GM06990 (cell line): ENCODE data around the gene MYO5B.

Source experiments
- DNase-seq: peaks from one replicate; pipeline ENCODE4 v3.0.0-alpha.2; 2011; ENCODE audit not compliant: insufficient read length; ENCODE audit errors: extremely low read depth
- H3K27me3 ChIP-seq: replicated peaks from 2 replicates; pipeline ENCODE4 v1.6.0; 2011; ENCODE audit warnings: low read length; ENCODE audit not compliant: control insufficient read depth, insufficient read depth
- H3K36me3 ChIP-seq: 2 replicates; pipeline ENCODE4 v1.5.1; 2011; ENCODE audit warnings: low read length; ENCODE audit not compliant: control insufficient read depth, insufficient read depth
- H3K4me3 ChIP-seq: replicated peaks from 2 replicates; pipeline ENCODE4 v1.5.1; 2011; ENCODE audit warnings: low read depth, mild to moderate bottlenecking, control low read depth, low read length
- TF ChIP-seq, protein P1 (sequence below): IDR thresholded peaks from 2 replicates; pipeline ENCODE4 v1.5.1; 2011; ENCODE audit warnings: low read length, control low read depth, mild to moderate bottlenecking, inconsistent platforms; ENCODE audit not compliant: insufficient read depth, poor library complexity, severe bottlenecking

The MYO5B gene

DNA sequence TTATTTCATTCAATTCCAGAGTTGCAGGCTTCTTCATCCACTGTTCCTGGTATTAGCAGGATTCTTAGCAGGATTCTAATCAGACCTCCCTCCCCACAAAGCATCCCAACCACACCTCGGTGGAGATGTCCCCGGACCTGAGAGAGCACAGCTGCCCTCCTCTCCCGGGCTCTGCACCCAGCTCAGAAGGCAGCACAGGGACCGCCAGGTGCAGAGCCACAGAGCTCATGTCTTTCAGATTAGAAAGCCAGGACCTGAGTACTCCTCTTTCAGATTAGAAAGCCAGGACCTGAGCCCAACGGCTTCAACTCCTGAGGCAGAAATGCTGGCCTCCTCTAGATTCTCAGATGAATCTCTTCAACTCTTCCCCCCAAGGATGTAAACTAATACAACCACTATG, 152.3 kb downstream of the MYO5B start:
- Histone ChIP-seq H3K4me3 (no peak overlapping the region), H3K36me3 (no peaks in the 10 kb centered on the region), H3K27me3 (peaks cover 2% of the 10 kb centered on the region; the same call in 1 of the 2 replicates)
- DNase-seq, result no peak
- TF ChIP-seq, protein P1, sequence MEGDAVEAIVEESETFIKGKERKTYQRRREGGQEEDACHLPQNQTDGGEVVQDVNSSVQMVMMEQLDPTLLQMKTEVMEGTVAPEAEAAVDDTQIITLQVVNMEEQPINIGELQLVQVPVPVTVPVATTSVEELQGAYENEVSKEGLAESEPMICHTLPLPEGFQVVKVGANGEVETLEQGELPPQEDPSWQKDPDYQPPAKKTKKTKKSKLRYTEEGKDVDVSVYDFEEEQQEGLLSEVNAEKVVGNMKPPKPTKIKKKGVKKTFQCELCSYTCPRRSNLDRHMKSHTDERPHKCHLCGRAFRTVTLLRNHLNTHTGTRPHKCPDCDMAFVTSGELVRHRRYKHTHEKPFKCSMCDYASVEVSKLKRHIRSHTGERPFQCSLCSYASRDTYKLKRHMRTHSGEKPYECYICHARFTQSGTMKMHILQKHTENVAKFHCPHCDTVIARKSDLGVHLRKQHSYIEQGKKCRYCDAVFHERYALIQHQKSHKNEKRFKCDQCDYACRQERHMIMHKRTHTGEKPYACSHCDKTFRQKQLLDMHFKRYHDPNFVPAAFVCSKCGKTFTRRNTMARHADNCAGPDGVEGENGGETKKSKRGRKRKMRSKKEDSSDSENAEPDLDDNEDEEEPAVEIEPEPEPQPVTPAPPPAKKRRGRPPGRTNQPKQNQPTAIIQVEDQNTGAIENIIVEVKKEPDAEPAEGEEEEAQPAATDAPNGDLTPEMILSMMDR, result no peak

DNA sequence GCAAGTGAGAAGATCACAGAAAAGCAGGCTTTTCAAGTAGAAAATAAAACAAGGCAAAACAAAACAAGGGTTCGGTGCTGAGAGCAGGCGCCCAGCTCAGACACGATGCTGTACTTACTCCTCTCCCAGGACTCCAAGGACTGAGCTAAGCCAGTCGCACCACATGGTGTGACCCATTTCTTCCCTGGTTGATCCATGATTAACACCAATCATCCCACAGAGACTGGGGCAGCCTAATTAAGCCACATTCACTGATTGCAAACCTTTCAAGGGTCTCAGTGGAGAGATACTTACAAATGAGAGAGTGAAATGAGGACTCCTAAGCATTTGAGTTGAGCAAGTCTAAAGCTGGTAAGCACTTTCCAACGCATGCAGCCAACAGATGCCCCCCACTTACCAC, 155.2 kb downstream of the MYO5B start:
- TF ChIP-seq, protein P1, result no peak
- no peak overlapping the region for H3K4me3 ChIP-seq
- H3K27me3 ChIP-seq, result peaks cover 2% of the 10 kb centered on the region; the same call in 1 of the 2 replicates
- no peak for DNase-seq
- no peaks in the 10 kb centered on the region for H3K36me3 ChIP-seq

DNA sequence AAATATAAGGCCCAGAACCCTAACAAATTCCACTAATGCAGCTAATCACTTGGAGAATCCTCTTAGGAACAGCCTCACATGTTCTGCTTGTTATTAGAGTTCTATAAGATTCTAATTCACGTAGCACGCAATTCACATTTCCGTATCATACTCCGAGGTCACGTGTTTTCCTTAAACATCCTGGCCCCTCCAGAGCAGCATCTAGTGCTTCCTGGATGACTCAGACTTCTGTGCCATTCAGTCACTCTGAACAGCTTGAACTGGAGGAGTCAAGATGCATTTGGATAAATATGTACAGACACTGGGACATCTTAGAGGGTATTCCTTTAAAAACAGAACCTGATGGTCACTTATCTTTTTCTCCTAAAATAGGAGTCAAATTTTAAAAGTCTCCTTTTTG, 156.5 kb downstream of the MYO5B start:
- TF ChIP-seq, protein P1, result no peak
- DNase-seq, result no peak
- Histone ChIP-seq H3K27me3 (peaks cover 2% of the 10 kb centered on the region; the same call in 1 of the 2 replicates), H3K4me3 (no peak overlapping the region), H3K36me3 (no peaks in the 10 kb centered on the region)

DNA sequence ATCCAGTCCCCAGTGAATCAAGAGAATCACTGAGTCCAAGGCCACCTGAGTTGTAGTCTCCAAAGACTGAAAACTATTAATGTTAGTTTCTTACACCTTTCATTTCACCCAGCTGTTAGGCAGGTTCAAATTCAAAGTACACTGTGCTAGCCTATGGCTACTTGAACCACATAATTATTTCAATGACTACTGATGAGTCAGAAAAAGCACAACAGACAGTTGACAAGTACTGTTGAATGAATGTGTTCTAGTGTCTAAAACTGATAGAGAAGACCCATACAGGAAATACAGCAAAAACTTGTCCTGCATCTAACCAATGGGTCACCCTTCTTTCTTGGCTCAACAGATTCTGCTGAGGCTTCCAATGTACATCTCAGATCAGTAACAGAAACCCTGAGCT, 160.9 kb downstream of the MYO5B start:
- Histone ChIP-seq H3K36me3 (no peaks in the 10 kb centered on the region), H3K4me3 (no peak overlapping the region), H3K27me3 (no peaks in the 10 kb centered on the region; the same call in 1 of the 2 replicates)
- TF ChIP-seq, protein P1, result no peak
- no peak for DNase-seq

DNA sequence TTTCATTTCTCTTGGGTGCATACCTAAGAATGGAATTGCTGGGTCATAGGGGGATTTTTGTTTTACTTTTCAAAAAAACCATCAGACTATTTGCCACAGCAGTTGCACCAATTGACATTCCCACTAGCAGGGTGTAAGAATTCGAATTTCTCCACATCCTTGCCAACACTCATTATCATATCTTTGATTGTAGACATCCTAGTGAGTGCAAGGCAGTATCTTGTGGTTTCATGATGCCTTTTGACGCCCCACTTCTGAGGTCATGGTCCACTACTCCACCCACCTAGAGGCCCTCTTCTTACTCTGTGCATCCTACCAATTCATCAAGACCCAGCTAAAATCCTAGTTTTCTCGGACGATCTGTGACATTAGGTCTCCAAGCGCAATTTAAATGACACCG, 161.9 kb downstream of the MYO5B start:
- H3K36me3 ChIP-seq, result no peaks in the 10 kb centered on the region
- no peak overlapping the region for H3K4me3 ChIP-seq
- TF ChIP-seq, protein P1, result no peak
- no peaks in the 10 kb centered on the region; the same call in 1 of the 2 replicates for H3K27me3 ChIP-seq
- no peak for DNase-seq

DNA sequence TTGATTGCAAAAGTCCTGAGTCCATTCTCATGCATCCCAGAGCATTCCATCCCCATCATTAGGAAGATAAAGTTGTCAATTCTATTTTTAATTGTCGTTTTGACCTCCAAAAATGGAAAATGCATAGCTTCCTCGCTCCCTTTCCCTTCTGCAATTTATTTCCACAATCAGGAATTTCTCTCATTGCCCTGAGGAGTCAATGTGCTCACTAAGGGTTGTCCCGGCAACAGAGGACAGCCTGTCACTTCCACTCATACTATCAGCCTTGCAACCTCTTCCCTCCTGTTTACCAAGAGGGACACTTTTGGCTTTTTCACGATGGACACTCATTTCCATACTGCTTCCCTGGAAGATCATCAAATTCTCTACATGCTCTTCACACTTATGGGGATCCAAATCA, 164.8 kb downstream of the MYO5B start:
- Histone ChIP-seq H3K27me3 (no peaks in the 10 kb centered on the region; the same call in none of the 2 replicates), H3K36me3 (no peaks in the 10 kb centered on the region), H3K4me3 (no peak overlapping the region)
- no peak for DNase-seq
- TF ChIP-seq, protein P1, result no peak
